Activated naive CD4-positive, alpha-beta T cell (primary cell): ENCODE measurements around the gene RNF213.

Experiments
- DNase-seq, 4 experiments: peaks; one replicate each; lab custom pipeline; 2025; lab: John Stamatoyannopoulos, UW

The RNF213 gene

DNA sequence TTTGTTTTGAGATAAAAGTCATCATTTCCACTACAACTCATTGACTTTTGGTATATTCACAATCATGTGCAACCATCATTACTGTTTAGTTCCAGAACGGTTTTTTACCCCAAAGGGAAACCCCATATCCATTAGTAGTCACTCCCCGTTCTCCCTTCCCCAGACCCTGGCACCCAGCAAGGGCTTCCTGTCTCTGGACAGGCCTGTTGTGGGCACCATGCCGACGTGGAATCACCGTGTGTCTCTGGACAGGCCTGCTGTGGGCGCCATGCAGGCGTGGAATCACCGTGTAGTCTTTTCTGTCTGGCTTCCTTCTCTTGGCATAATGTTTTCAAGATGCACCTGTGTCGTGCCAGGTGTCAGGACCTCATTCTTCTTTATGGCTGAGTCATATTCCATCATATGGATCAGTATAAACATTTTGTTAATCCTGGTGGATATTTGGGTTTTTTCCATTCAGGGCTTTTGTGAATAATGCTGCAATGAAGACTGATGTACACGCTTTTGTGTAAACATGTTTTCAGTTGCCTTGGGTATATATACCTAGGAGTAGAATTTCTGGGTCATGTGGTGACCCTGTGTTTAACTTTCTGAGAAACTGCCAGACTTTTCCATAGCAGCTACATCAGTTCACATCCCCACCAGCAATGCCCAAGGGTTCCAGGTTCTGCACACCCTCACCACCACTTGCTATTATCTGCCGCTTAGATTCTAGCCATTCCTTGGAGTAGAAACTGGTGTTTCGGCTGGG, 173.4 kb downstream of the RNF213 start:
- no peak for DNase-seq

- no peak for DNase-seq
These were observed 176.9 kb downstream of the RNF213 start for GRCh38 chr17:80437532-80437931.

DNA sequence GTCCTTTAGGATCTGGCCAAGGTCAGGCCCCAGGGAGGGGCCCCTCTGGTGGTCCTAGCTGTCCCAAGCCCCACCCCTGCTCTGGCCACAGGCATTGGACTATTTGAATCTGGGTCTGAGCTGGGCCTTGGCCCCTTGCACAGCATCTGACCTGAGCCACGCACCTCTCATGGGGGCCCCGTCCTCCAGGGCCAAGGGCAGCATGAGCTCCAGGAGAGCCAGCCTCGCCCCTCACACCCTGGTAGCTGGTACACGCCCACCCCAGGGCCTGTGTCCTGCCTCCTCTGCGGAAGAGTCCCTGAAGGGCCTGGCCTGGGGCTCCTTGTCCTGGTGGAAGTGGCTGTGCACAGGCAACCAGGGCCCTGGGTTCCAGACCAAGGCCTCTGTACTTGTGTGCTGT, 178.2 kb downstream of the RNF213 start:
- DNase-seq = no peak

- no peak for DNase-seq
These were observed 178.8 kb downstream of the RNF213 start for GRCh38 chr17:80439499-80439898.

DNA sequence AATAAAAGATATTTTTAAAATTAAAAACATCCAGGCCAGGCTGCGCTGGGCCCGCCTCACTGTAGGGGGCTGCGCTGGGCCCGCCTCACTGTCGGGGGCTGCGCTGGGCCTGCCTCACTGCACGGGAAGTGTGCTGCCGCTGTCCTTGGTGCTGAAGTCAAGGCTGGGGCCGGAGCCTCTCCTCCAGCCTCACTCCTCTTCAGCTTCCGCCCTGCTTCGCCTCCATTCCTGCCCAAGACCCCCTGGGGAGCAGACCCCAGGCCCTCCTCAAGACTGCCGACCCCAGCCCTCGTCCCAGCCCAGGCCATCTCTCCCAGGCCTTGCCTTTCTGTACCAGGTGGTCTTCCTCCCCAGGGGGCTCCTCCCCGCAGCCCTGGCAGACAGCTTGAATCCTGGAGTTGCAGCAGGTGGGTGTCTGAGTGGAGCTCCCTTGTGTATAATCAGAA, 180.5 kb downstream of the RNF213 start:
- peak in 3 of 4 experiments; percentile 16 to 48 (median 24) for DNase-seq

GRCh38 chr17:80441598-80442322, 181.1 kb downstream of the RNF213 start:
- no peak for DNase-seq

DNA sequence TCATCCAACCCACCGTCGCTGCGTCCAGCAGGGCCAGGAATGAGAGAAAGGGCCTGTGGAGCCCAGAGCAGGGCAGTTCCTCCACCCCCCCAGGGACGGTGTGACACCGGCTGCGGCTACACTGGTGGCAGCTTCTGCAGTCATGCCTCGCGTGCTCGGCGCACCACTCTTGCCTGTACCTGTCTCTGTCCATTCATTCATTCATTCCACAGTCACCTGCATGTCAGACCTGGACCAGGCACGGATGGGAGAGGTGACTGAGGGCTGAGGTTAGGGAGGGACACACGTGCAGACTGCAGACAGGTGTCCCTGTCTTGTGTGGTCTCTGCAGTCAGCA, 181.6 kb downstream of the RNF213 start:
- DNase-seq = no peak

DNA sequence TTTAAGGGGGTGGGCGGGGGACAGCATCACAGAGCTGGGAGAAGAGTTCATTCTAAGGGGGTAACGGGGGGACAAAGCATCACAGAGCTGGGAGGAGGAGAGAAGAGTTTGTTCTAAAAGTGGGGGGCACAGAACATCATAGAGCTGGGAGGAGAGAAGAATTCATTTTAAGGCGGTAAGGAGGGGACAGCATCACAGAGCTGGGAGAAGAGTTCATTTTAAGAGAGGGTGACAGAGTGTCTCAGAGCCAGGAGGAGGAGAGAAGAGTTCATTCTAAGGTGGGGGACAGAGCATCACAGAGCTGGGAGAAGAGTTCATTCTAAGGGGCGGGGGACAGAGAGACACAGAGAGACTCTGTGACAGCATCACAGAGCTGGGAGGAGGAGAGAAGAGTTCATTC, 182.1 kb downstream of the RNF213 start:
- DNase-seq = no peak

GRCh38 chr17:80443498-80443897, 182.8 kb downstream of the RNF213 start:
- no peak for DNase-seq

DNA sequence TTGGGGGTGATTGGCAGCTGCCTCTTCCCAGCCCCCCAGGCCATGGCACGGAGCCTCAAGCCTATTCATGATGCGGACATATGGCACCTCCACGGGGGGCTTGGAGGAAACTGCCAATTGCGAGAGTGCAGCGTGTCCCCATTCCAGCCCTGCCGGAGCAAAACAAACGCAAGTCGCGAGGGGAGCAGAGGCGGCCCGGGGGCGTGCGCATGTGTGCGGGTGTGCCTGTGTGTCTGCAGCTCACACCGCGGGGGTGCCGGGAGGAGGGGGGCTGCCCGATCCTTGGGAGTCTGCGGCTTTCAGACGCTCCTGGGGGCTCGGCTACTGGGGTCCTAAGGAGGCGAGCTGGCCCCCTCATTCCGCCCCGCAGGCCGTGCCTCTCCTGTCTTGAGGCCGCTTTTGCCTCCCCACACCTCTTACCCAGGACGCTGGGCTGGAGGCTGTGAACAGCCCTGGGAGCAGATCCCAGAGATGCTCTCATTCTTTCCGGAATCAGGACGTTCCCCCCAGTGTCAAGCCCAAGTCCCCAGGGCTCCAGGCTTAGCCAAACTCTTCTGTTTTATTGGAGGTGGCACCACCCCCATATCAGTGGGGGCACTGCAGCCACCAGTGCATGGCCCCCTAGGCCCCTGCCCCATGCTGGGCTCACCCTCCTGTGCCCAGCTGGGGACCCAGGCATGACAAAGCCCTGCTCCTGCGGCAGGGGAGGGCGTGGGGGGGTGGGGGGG, 183.4 kb downstream of the RNF213 start:
- DNase-seq = no peak

- no peak for DNase-seq
These were observed 184.0 kb downstream of the RNF213 start for GRCh38 chr17:80444644-80444979.

- no peak for DNase-seq
These were observed 184.5 kb downstream of the RNF213 start for GRCh38 chr17:80445007-80445725.

GRCh38 chr17:80445726-80446110, 185.1 kb downstream of the RNF213 start:
- no peak for DNase-seq

GRCh38 chr17:80446645-80447405, 186.2 kb downstream of the RNF213 start:
- no peak for DNase-seq

GRCh38 chr17:80447790-80448189, 187.1 kb downstream of the RNF213 start:
- DNase-seq = no peak
